Activated T-cell treated with anti-CD3 and anti-CD28 coated beads, Interleukin-2, amount 50 U/mL, for 1 hour (primary cell): Measurements from ENCODE around the gene PPIE.
"Not testable (repeated sequence)": the region's sequence is repeated elsewhere in the genome, so short reads cannot be mapped to it uniquely, and the experiment has no call there.

Experiments
- DNase-seq: peaks from one replicate; pipeline ENCODE4 v3.0.0-alpha.2; 2020

The PPIE gene

GRCh38 chr1:39779821-39780220, 41.1 kb downstream of the PPIE start:
- DNase-seq, result no peak

- no peak for DNase-seq
Measured at GRCh38 chr1:39781349-39781715, 42.6 kb downstream of the PPIE start.

- no peak for DNase-seq
Measured at GRCh38 chr1:39782103-39782502, 43.4 kb downstream of the PPIE start.

GRCh38 chr1:39782685-39783084, 44.0 kb downstream of the PPIE start:
- DNase-seq, result not testable (repeated sequence)

DNA sequence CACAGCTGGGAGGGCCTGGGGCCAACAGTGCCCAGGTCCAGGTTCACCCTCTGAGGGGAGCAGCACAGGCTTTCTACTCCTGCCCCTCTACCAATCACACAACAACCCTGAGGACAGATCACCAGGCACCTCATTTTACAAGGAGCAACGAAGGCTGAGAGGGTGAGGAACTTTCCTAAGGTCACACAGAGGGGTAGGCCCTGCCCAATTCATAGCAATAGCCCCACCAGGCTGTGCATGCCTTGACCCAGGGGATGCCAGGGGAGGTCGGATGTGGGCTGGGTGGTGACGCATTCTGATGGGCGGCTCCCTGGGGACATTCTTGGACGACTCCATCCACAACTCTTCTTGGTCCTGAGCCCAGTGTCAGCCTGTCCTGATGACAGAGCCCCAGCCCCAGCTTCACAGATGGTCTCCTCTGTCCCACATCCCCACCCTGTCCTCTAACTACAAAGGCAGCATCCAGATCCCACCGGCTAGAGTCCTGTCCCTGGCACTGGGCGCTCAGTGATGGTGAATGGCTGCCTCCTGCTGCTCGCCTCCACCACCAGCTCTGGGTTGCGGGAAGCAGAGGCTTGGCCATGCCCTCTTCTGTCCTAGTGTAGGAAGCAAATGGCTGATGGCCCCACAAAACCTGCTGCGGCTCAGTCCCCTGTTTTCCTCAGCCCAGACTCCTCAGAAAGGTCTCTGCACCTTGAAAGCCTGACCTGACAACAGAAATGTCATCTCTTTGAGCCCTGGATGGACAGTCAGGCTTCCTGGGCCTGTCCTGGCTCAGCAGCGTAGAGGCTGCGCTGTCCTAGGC, 47.8 kb downstream of the PPIE start:
- DNase-seq, result not testable (repeated sequence)

DNA sequence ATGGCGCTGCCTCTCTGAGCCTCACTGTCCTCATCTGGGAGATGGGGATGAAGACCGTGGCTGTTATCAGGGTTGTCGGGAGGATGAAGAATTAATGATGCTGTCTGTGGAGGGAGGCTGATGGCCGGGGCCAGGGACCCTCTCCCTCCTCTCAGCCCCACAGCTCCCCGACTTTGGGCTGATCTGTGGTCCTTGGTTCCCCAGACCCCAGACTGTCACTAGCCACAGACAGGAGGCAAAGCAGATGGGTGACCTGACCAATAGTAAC, 48.4 kb downstream of the PPIE start:
- DNase-seq, result not testable (repeated sequence)

DNA sequence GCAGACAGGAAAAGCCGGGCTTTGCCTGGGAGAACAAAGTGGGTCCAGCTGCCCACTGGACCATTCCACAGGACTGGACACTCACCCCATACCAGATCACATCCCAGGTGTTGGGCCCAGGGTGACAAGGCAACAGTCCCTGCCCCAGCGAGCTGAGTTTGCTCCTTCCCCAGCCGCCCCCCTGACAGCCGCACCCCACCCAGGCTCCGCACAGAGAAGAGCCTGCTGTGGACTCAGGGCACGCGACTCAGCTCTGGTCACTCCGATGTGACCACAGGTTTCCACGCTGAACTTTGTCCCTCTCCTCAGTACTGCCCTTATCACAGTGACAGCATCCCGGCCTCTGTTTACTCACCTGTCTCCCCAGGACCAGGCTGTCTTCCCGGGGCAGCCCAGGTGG, 48.8 kb downstream of the PPIE start:
- no peak for DNase-seq

GRCh38 chr1:39787964-39788363, 49.3 kb downstream of the PPIE start:
- DNase-seq, result not testable (repeated sequence)

DNA sequence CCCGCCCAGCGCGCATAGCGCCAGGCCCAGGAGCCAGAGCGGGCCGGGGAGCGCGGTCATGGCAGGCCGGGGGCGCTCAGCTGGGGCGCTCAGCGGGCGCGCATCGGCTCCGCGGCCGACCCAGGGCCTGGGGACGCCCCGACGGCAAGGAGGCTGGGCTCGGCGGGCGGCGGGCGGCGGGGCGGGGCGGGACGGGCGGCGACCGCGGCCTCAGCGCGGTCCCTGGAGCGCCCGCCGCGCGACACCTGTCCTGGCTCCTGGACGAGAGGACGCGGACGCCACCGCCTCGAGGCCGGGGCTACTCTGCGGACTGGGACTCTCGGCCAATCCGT, 49.7 kb downstream of the PPIE start:
- DNase-seq, result no peak

DNA sequence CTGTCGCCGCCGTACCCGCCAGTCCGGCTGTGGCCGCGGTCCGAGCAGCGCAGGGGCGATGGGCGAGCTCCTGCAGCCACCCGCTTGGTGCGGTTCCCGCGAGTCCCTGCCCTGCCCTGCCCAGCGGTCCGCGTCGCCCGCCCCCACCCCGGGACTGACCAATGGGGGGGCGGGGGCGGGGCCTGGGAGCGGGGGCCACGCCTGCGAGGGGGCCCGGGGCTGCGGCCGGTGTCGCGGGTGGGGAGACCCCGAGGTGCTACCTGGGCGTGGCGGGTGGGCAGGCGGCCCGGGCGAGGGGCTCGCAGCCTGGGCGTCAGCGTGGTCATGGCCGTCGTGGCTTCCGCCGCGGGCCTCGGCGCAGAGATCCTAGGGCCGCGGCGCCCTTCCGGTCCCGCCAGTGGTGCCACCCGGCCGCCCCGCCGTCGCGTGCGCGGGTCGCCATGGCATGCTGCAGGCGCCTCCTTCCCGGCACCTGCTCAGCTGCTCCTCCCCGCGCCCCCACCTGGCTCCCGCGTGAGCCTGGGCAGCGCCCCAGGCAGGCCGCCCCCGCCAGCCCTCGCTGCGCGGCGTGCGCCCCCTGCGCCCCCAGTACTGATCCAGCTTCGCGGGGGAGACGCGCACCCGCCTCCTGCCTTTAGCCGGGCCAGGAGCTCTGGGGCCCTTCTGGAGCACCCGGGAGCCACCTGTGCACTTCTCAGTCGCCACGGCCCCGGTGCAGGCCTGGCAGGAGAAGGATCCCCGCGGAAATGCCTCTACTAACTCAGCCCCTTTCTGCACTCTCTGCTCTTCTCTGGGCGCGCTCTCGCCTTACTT, 50.3 kb downstream of the PPIE start, which contains the start of gene BMP8B:
Gene BMP8B (minus strand): TSS at position 108 of the 813 bp plus-strand sequence. CDS start 380 bp downstream, outside the sequence.
- DNase-seq, result peak; percentile 55

- DNase-seq, result no peak
Measured at GRCh38 chr1:39789571-39790110, 51.0 kb downstream of the PPIE start.

DNA sequence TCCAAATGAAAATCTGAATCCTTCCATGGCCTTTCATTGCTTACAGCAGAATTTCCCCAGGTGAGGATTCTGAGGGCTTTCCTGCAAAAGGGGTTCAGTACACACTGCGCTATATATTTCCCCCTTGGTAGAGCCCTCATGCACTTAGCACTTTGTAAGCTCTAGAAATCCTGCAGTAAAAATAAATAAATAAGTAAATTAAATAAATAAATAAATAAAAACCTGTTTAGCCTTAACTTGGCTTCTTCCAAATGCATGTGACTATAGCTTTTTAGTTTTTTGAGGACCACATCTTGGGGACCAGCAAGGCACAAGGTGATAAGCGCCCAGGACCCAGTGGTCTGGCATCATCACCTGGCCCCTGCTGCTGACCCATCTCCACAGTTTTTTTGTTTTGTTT, 53.2 kb downstream of the PPIE start:
- no peak for DNase-seq

GRCh38 chr1:39795651-39796050, 57.0 kb downstream of the PPIE start:
- no peak for DNase-seq

GRCh38 chr1:39798859-39799769, 60.4 kb downstream of the PPIE start:
- peak; percentile 82 for DNase-seq

DNA sequence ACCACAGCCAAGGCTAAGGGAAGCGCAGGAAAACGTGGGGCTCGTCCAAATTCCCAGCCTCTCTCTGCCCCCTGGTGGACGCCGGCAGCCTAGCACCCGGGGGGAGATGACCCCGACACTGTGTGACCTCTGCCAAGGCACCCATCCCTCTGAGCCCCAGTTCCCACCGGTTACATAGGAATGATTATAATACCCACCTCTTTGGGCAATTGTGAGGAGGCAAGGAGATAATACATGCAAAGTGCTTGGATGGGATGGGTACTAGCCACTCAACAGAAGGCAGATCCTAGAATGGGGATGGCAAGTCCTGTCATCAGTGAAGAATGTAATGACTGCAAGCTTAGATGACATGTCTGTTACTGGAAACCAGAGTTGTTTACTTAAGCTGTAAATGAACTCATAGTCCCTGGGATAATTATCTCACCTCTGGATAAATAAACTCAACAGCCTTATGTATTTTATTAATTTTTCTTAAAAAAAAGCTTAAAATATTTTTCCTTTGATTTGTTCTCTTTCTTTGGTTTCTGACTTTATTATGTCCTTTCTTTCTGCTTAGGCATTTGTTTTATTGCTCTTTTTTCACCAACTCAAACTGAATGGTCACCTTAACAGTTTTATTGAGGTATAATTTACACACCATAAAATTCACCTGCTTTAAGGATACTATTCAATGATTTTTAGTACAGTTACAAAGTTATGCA, 61.2 kb downstream of the PPIE start:
- peak; percentile 73 for DNase-seq

DNA sequence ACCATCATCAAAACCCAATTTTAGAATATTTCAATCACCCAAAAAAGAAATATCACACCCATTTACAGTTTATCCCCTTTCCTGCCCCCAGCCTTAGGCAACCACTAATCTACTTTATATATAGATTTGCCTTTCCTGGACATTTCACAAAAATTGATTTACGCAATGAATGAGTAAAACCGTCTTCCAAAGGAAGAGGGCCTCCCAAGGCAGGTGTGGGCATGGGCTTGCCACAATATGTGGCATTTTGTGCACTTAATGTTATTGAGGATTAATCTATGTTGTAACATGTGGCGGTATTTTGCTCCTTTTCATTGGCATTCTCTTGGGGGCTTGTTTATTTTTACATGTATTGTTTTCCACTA, 61.8 kb downstream of the PPIE start:
- no peak for DNase-seq

GRCh38 chr1:39802496-39803260, 64.0 kb downstream of the PPIE start:
- DNase-seq, result no peak

DNA sequence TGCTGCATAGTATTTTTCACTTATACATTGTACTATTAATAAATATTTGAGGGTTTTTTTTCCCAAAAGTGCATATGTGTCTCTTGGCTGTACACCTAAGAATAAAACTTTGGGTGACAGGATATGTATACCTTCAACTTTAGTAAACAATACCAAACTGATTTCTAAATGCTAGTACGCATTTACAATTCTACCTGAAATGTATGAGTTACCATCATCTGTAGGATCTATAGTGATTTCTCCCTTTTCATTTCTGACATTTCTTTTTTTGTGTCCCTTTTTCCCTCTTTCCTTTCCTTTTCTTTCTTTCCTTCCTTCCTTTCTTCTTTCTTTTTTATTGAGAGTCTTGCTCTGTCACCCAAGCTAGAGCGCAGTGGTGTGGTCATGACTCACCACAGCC, 66.7 kb downstream of the PPIE start:
- no peak for DNase-seq

DNA sequence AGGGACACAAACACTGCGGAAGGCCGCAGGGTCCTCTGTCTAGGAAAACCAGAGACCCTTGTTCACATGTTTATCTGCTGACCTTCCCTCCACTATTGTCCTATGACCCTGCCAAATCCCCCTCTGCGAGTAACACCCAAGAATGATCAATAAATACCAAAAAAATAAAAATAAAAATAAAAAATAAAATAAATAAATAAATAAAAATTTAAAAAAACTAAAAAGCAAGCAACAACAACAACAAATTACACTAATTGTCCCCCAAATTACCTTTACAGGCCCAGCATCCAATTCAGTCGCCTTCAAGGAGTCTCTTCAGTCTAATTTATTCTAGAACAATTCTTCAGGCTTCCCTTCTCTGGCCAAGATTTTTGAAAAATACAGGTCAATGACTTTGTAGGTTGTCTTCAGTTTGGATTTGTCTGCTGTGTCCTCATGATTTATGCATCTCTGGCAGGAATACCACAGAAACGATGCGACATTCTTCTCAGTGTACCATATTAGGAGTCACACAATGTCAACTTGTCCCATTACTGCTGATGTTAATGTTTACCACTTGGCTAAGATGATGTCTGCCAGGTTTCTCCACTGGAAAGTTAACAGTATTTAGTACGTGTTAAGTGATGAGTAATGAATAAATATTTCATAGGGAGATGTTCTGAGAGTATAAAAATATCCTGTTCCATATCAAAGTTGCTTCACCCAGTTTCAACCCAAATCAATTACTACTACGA, 70.3 kb downstream of the PPIE start:
- DNase-seq, result no peak

DNA sequence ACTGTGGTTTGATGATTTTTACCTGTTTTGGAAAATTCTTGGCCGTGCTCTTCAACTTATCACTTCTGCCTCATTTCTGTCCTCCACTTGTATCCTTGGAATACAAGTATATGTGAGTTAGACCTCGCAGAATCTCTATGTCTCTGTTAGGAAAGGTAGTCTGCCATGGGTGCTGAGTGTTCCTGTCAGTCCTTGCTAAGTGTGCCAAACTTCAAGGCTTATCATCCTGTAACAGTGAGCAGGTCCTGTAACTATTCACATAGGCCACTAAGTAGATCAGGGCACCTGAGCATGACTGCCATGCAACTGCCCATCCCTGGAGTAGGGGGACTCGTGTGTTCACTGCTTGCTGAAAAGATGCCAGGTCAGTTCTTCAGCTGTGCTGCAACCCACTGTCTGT, 74.2 kb downstream of the PPIE start:
- DNase-seq, result no peak
